PC-9 (cell line): ENCODE results near the gene ERBB4. TPM values are rescaled to one million over a fixed set of nuclear protein-coding genes. Genes with fewer than 3 reads are reported as not detected.

Source experiments
- BruUV-seq: library from RNA; stranded (reverse); fragments of 400-500 nt; replicated peaks from 2 replicates; lab custom pipeline; 2021; lab: Mats Ljungman, UMichigan
- CTCF ChIA-PET: fragments of 300-600 bp; sonication (Branson Sonifier 250); formaldehyde crosslinking; loops from one replicate; lab custom pipeline; 2022; ENCODE audit warnings: antibody characterized with exemption; lab: Charles Lee
- POLR2A ChIA-PET: fragments of 300-600 bp; sonication (Branson Sonifier 250); formaldehyde crosslinking; loops from one replicate; lab custom pipeline; 2022; ENCODE audit warnings: antibody characterized with exemption; ENCODE audit not compliant: unreplicated experiment; lab: Charles Lee
- DNase-seq, 2 experiments: peaks; one replicate each; pipeline versions ENCODE4 v3.0.0 to v3.0.0-alpha.2; 2015 to 2022; ENCODE audit warnings: mixed read lengths in 1 of 2
- H2AFZ ChIP-seq: fragments of 200-600 bp; sonication (generic); 2 replicates; pipeline ENCODE4 v1.8.1; 2017; ENCODE audit warnings: antibody characterized with exemption
- H3F3A ChIP-seq: fragments of 200-600 bp; sonication (generic); 2 replicates; pipeline ENCODE4 v1.8.1; 2017; ENCODE audit warnings: antibody characterized with exemption, mild to moderate bottlenecking, low read depth; ENCODE audit not compliant: insufficient read depth
- H3K27ac ChIP-seq: fragments of 200-600 bp; sonication (generic); 2 replicates; pipeline ENCODE4 v1.6.1; 2016; ENCODE audit warnings: mixed run types
- H3K27me3 ChIP-seq: fragments of 200-600 bp; sonication (generic); 2 replicates; pipeline ENCODE4 v1.6.1; 2016; ENCODE audit warnings: low read depth, mixed run types; ENCODE audit not compliant: insufficient read depth
- H3K36me3 ChIP-seq: fragments of 200-600 bp; sonication (generic); 2 replicates; pipeline ENCODE4 v1.6.1; 2016; ENCODE audit warnings: low read depth, mixed run types
- H3K4me1 ChIP-seq: fragments of 200-600 bp; sonication (generic); replicated peaks from 2 replicates; pipeline ENCODE4 v1.6.1; 2016; ENCODE audit warnings: mixed run types; ENCODE audit not compliant: insufficient read depth
- H3K4me2 ChIP-seq: fragments of 200-600 bp; sonication (generic); 2 replicates; pipeline ENCODE4 v1.6.1; 2017; ENCODE audit warnings: mixed run types
- H3K4me3 ChIP-seq: fragments of 200-600 bp; sonication (generic); 2 replicates; pipeline ENCODE4 v1.6.1; 2016; ENCODE audit warnings: mixed run types
- H3K79me2 ChIP-seq: fragments of 200-600 bp; sonication (generic); 2 replicates; pipeline ENCODE4 v1.6.1; 2017; ENCODE audit warnings: low read depth, mixed run types
- H3K9me2 ChIP-seq: fragments of 200-600 bp; sonication (generic); 2 replicates; pipeline ENCODE4 v1.8.1; 2017; ENCODE audit warnings: mild to moderate bottlenecking; ENCODE audit not compliant: insufficient read depth
- H3K9me3 ChIP-seq: fragments of 200-600 bp; sonication (generic); 2 replicates; pipeline ENCODE4 v1.8.1; 2016; ENCODE audit warnings: low read depth; ENCODE audit not compliant: insufficient read depth
- H4K20me1 ChIP-seq: fragments of 200-600 bp; sonication (generic); 2 replicates; pipeline ENCODE4 v1.8.1; 2017; ENCODE audit not compliant: insufficient read depth
- EZH2 ChIP-seq: fragments of 200-600 bp; sonication (generic); IDR thresholded peaks from 2 replicates; pipeline ENCODE4 v1.8.0; 2017; ENCODE audit warnings: antibody characterized with exemption, low read depth
- intact Hi-C: fragments of 100-400 bp; cut with micrococcal nuclease; formaldehyde crosslinking; loops from one replicate; pipeline ENCODE4 v1.10.0; 2022; ENCODE audit not compliant: unreplicated experiment
- total RNA-seq: library from RNA; stranded (reverse); gene quantifications from 2 replicates; pipeline ENCODE4 v1.2.3, GENCODE V29; 2021
- TF ChIP-seq, protein P1 (sequence below): fragments of 200-600 bp; sonication (generic); conservative IDR thresholded peaks from 2 replicates; pipeline ENCODE4 v1.6.1; 2017; ENCODE audit warnings: mixed run types, antibody characterized with exemption, mild to moderate bottlenecking, moderate library complexity

The ERBB4 gene
- total RNA-seq, 1 experiment from 2014 or later = not detected

- POLR2A ChIA-PET = no interaction called here
- CTCF ChIA-PET = no interaction called here
- Histone ChIP-seq H3K27ac (no peak overlapping the region), H4K20me1 (no peaks in the 10 kb centered on the region), H2AFZ (no peak overlapping the region), H3K4me1 (no peaks in the 10 kb centered on the region), H3K79me2 (no peaks in the 10 kb centered on the region), H3K27me3 (no peaks in the 10 kb centered on the region), H3K4me3 (no peak overlapping the region), H3K36me3 (no peaks in the 10 kb centered on the region), H3F3A (no peaks in the 10 kb centered on the region), H3K9me3 (no peaks in the 10 kb centered on the region), H3K4me2 (no peak overlapping the region), H3K9me2 (no peaks in the 10 kb centered on the region)
- no peak for DNase-seq
- no TSS peak for BruUV-seq
- no peak for TF ChIP-seq EZH2
- intact Hi-C loops = no loop called here
These were observed 131.9 kb downstream of the ERBB4 start for GRCh38 chr2:212406716-212407115.

DNA sequence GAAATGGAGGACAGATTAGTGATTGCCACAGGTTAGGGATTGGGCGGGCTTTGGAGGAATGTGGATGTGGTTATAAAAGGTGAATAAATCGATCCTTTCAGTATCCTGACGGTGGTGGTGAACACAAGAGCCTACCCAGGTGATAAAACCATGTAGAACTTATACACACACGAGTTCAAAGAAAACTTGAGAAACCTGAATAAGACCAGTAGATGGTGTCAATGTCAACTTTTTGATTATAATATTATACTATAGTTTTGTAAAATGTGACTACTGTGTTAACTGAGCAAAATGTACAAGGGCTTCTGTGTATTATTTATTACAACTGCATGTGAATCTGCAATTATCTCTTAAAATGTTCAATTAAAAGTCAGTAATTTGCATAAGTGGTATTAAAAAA, 136.3 kb downstream of the ERBB4 start:
- no peak overlapping the region for H3K27ac ChIP-seq
- POLR2A ChIA-PET = no interaction called here
- DNase-seq = no peak
- no peaks in the 10 kb centered on the region for H3K79me2 ChIP-seq
- no TSS peak for BruUV-seq
- no peaks in the 10 kb centered on the region for H3F3A ChIP-seq
- no peaks in the 10 kb centered on the region for H3K4me1 ChIP-seq
- intact Hi-C loops = no loop called here
- no peaks in the 10 kb centered on the region for H3K9me2 ChIP-seq
- H2AFZ ChIP-seq = no peak overlapping the region
- no peaks in the 10 kb centered on the region for H3K9me3 ChIP-seq
- no peaks in the 10 kb centered on the region for H4K20me1 ChIP-seq
- TF ChIP-seq, protein P1, sequence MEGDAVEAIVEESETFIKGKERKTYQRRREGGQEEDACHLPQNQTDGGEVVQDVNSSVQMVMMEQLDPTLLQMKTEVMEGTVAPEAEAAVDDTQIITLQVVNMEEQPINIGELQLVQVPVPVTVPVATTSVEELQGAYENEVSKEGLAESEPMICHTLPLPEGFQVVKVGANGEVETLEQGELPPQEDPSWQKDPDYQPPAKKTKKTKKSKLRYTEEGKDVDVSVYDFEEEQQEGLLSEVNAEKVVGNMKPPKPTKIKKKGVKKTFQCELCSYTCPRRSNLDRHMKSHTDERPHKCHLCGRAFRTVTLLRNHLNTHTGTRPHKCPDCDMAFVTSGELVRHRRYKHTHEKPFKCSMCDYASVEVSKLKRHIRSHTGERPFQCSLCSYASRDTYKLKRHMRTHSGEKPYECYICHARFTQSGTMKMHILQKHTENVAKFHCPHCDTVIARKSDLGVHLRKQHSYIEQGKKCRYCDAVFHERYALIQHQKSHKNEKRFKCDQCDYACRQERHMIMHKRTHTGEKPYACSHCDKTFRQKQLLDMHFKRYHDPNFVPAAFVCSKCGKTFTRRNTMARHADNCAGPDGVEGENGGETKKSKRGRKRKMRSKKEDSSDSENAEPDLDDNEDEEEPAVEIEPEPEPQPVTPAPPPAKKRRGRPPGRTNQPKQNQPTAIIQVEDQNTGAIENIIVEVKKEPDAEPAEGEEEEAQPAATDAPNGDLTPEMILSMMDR = no peak
- TF ChIP-seq EZH2 = no peak
- CTCF ChIA-PET = no interaction called here
- H3K36me3 ChIP-seq = no peaks in the 10 kb centered on the region
- H3K27me3 ChIP-seq = no peaks in the 10 kb centered on the region
- H3K4me3 ChIP-seq = no peak overlapping the region
- H3K4me2 ChIP-seq = no peak overlapping the region

GRCh38 chr2:212398316-212398715, 140.3 kb downstream of the ERBB4 start:
- H3K4me2 ChIP-seq = no peak overlapping the region
- ChIA-PET CTCF (no interaction called here), POLR2A (no interaction called here)
- no peaks in the 10 kb centered on the region for H3K9me2 ChIP-seq
- no peak overlapping the region for H3K4me3 ChIP-seq
- H2AFZ ChIP-seq = no peak overlapping the region
- TF ChIP-seq, protein P1 = no peak
- TF ChIP-seq EZH2 = no peak
- no peaks in the 10 kb centered on the region for H3K79me2 ChIP-seq
- no peaks in the 10 kb centered on the region for H3F3A ChIP-seq
- BruUV-seq = no TSS peak
- no peaks in the 10 kb centered on the region for H3K4me1 ChIP-seq
- intact Hi-C loops = no loop called here
- H3K36me3 ChIP-seq = no peaks in the 10 kb centered on the region
- no peaks in the 10 kb centered on the region for H4K20me1 ChIP-seq
- no peak overlapping the region for H3K27ac ChIP-seq
- no peaks in the 10 kb centered on the region for H3K27me3 ChIP-seq
- DNase-seq = no peak
- H3K9me3 ChIP-seq = no peaks in the 10 kb centered on the region

DNA sequence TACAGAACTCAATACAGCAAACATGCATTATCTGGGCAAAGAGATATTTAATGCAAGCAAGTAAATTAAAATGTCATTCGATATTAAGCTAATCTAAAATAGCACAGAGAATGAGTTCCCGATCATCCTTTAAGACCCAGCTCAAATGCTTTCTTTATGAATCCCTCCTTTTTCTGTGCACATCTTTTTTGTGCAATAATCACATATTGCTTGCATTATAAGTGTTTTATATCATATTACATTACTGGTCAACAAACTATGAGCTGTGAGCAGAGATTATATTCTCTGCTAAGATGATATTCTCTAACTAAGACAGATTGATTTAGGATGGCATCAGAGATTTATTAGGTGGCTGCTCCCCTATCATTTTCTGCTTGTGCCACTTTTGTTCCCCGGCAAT, 146.1 kb downstream of the ERBB4 start:
- Histone ChIP-seq H3K4me3 (no peak overlapping the region), H2AFZ (no peak overlapping the region), H3K79me2 (no peaks in the 10 kb centered on the region), H4K20me1 (no peaks in the 10 kb centered on the region), H3K36me3 (no peaks in the 10 kb centered on the region), H3K4me2 (no peak overlapping the region), H3K4me1 (no peaks in the 10 kb centered on the region), H3K27me3 (no peaks in the 10 kb centered on the region), H3K9me3 (no peaks in the 10 kb centered on the region), H3K27ac (no peak overlapping the region), H3K9me2 (no peaks in the 10 kb centered on the region), H3F3A (no peaks in the 10 kb centered on the region)
- CTCF ChIA-PET = no interaction called here
- DNase-seq = no peak
- POLR2A ChIA-PET = no interaction called here
- BruUV-seq = no TSS peak
- TF ChIP-seq EZH2 = no peak
- TF ChIP-seq, protein P1 = no peak
- intact Hi-C loops = no loop called here
